Liver (tissue), 9 donors: ENCODE data around the gene DBH. TPM values are rescaled to one million over a fixed set of nuclear protein-coding genes. Genes with fewer than 3 reads are reported as not detected.

Source experiments
- DNase-seq: peaks from one replicate; pipeline ENCODE4 v3.0.0-alpha.2; 2017; ENCODE audit warnings: low spot score
- H3K27ac ChIP-seq, 2 donors: one replicate each; pipeline ENCODE4 v1.7.0; 2013; ENCODE audit warnings: inconsistent platforms in 2 of 2, low read length in 2 of 2, control low read depth in 1 of 2, low read depth in 1 of 2, mild to moderate bottlenecking in 1 of 2
- H3K27me3 ChIP-seq, 4 donors: one replicate each; pipeline versions ENCODE4 v1.6.1 to v1.7.0; 2013; ENCODE audit warnings: low read length in 3 of 4, inconsistent platforms in 1 of 4, mild to moderate bottlenecking in 1 of 4, moderate library complexity in 1 of 4; ENCODE audit not compliant: control insufficient read depth in 4 of 4, insufficient read depth in 4 of 4
- H3K36me3 ChIP-seq, 4 donors: one replicate each; pipeline versions ENCODE4 v1.6.1 to v1.7.0; 2013; ENCODE audit warnings: low read length in 3 of 4, mild to moderate bottlenecking in 3 of 4, low read depth in 1 of 4, moderate library complexity in 1 of 4; ENCODE audit not compliant: control insufficient read depth in 4 of 4, insufficient read depth in 3 of 4
- H3K4me1 ChIP-seq, 4 donors: one replicate each; pipeline versions ENCODE4 v1.6.1 to v1.7.0; 2013; ENCODE audit warnings: low read length in 3 of 4, mild to moderate bottlenecking in 3 of 4, moderate library complexity in 1 of 4; ENCODE audit not compliant: control insufficient read depth in 4 of 4, insufficient read depth in 4 of 4
- H3K4me3 ChIP-seq, 3 donors: one replicate each; pipeline versions ENCODE4 v1.6.1 to v1.7.0; 2013; ENCODE audit warnings: low read length in 3 of 3, control low read depth in 1 of 3, low read depth in 1 of 3, mild to moderate bottlenecking in 1 of 3
- H3K9ac ChIP-seq, 2 donors: one replicate each; pipeline ENCODE4 v1.7.0; 2013; ENCODE audit warnings: low read length in 2 of 2, mild to moderate bottlenecking in 2 of 2, moderate library complexity in 2 of 2, control low read depth in 1 of 2, low read depth in 1 of 2
- H3K9me3 ChIP-seq, 4 donors: one replicate each; pipeline versions ENCODE4 v1.6.1 to v1.7.0; 2013; ENCODE audit warnings: low read length in 3 of 4; ENCODE audit not compliant: control insufficient read depth in 4 of 4
- ATF3 ChIP-seq: IDR thresholded peaks from 2 replicates; pipeline ENCODE4 v1.6.1; 2016; ENCODE audit warnings: antibody characterized with exemption
- CTCF ChIP-seq: fragments of 150-350 bp; IDR thresholded peaks from 2 replicates; pipeline ENCODE4 v1.5.1; 2017; ENCODE audit warnings: improper control_type of control experiment, low read depth, low read length; ENCODE audit not compliant: missing input control
- EGR1 ChIP-seq, 2 donors: IDR thresholded peaks; 2 replicates each; pipeline ENCODE4 v1.6.1; 2016 to 2018; ENCODE audit warnings: antibody characterized with exemption in 2 of 2, low read depth in 2 of 2
- FOXA1 ChIP-seq: IDR thresholded peaks from 2 replicates; pipeline ENCODE4 v1.6.1; 2016; ENCODE audit warnings: antibody characterized with exemption
- GABPA ChIP-seq, 2 donors: IDR thresholded peaks in 1 of 2; conservative IDR thresholded peaks in 1 of 2; 2 replicates each; pipeline ENCODE4 v1.6.1; 2016; ENCODE audit warnings: antibody characterized with exemption in 2 of 2, mild to moderate bottlenecking in 1 of 2, moderate library complexity in 1 of 2
- HNF4A ChIP-seq, 2 donors: conservative IDR thresholded peaks; 2 replicates each; pipeline ENCODE4 v1.6.1; 2016; ENCODE audit warnings: antibody characterized with exemption in 2 of 2, mild to moderate bottlenecking in 2 of 2
- HNF4G ChIP-seq: IDR thresholded peaks from 2 replicates; pipeline ENCODE4 v1.6.1; 2016; ENCODE audit warnings: antibody characterized with exemption
- JUND ChIP-seq, 2 donors: IDR thresholded peaks; 2 replicates each; pipeline ENCODE4 v1.6.1; 2016; ENCODE audit warnings: antibody characterized with exemption in 2 of 2
- MAX ChIP-seq: IDR thresholded peaks from 2 replicates; pipeline ENCODE4 v1.6.1; 2016; ENCODE audit warnings: antibody characterized with exemption
- NR2F2 ChIP-seq: IDR thresholded peaks from 2 replicates; pipeline ENCODE4 v1.6.1; 2016; ENCODE audit warnings: antibody characterized with exemption
- RAD21 ChIP-seq, 2 donors: IDR thresholded peaks; 2 replicates each; pipeline ENCODE4 v1.6.1; 2016; ENCODE audit warnings: antibody characterized with exemption in 2 of 2, mild to moderate bottlenecking in 2 of 2
- REST ChIP-seq: IDR thresholded peaks from 2 replicates; pipeline ENCODE4 v1.6.1; 2016; ENCODE audit warnings: antibody characterized with exemption, mild to moderate bottlenecking
- RXRA ChIP-seq, 2 donors: IDR thresholded peaks; 2 replicates each; pipeline ENCODE4 v1.6.1; 2017 to 2018; ENCODE audit warnings: antibody characterized with exemption in 2 of 2, mild to moderate bottlenecking in 1 of 2
- SP1 ChIP-seq: IDR thresholded peaks from 2 replicates; pipeline ENCODE4 v1.6.1; 2018; ENCODE audit warnings: antibody characterized with exemption, mild to moderate bottlenecking
- TAF1 ChIP-seq: conservative IDR thresholded peaks from 2 replicates; pipeline ENCODE4 v1.6.1; 2016; ENCODE audit warnings: antibody characterized with exemption, mild to moderate bottlenecking
- YY1 ChIP-seq: IDR thresholded peaks from 2 replicates; pipeline ENCODE4 v1.6.1; 2016; ENCODE audit warnings: antibody characterized with exemption, mild to moderate bottlenecking
- ZBTB33 ChIP-seq: IDR thresholded peaks from 2 replicates; pipeline ENCODE4 v1.6.1; 2016; ENCODE audit warnings: antibody characterized with exemption
- WGBS: extraction: QIAGEN DNeasy Blood & Tissue Kit; methylation state at CpG from one replicate; pipeline ENCODE4 v1.1.7; 2013; 5-methylcytosine and 5-hydroxymethylcytosine counted together
- polyA plus RNA-seq, 2 donors: library from polyadenylated mRNA; stranded (reverse) in 1 of 2; unstranded in 1 of 2; fragments of 200-250 nt in 1 of 2; fragments of >200 nt in 1 of 2; fragmentation: Nextera tagmentation in 1 of 2; extraction: Ambion mirVana in 1 of 2; gene quantifications; one replicate each; pipeline versions ENCODE4 v1.2.1 to v1.2.3, GENCODE V29; 2013 to 2015
- total RNA-seq, 2 donors: library from RNA; depleted of rRNA; stranded (reverse); fragments of >200 nt; gene quantifications; one replicate each; pipeline ENCODE4 v1.2.3, GENCODE V29; 2014
- donor health status: healthy.
- donor health status: healthy.
- donor health status: healthy.
- donor health status: healthy.
- donor health status: healthy.

The DBH gene
- total and polyA plus RNA-seq, 4 donors = 0.37 to 21.2 (median 2.5) TPM

GRCh38 chr9:133657120-133657661 lies 21.0 kb downstream of the DBH start:
- H3K27me3 ChIP-seq = no peaks in the 10 kb centered on the region
- 62% methylated on average over 13 of the region's 13 CpGs for WGBS
- no peaks in the 10 kb centered on the region for H3K9me3 ChIP-seq
- no peak for DNase-seq
- TF ChIP-seq JUND (IDR thresholded peaks at IDR 0.05) (no peak), REST (no peak), SP1 (no peak), NR2F2 (no peak), CTCF (no peak), ATF3 (no peak), HNF4A (conservative IDR thresholded peaks at IDR 0.05) (no peak), GABPA (IDR thresholded peaks at IDR 0.05 in 1 of 2, conservative IDR thresholded peaks at IDR 0.05 in 1 of 2) (no peak), EGR1 (IDR thresholded peaks at IDR 0.05; ENCODE audit: low read depth in 2 of 2) (no peak), MAX (no peak), TAF1 (no peak), HNF4G (no peak), YY1 (no peak), FOXA1 (no peak), ZBTB33 (no peak), RXRA (IDR thresholded peaks at IDR 0.05) (no peak), RAD21 (IDR thresholded peaks at IDR 0.05) (no peak)
- H3K27ac ChIP-seq = peak overlapping the region; percentile 25 to 36
- no peak overlapping the region for H3K9ac ChIP-seq
- H3K36me3 ChIP-seq = peaks cover 0 to under 1% (median 0%) of the 10 kb centered on the region in 4 donors
- H3K4me3 ChIP-seq = no peak overlapping the region
- H3K4me1 ChIP-seq = peaks cover 15 to 41% (median 38%) of the 10 kb centered on the region in 4 donors
